Epithelial cell of proximal tubule (primary cell): ENCODE data around the gene TREML2. TPM values are rescaled to one million over a fixed set of nuclear protein-coding genes. Genes with fewer than 3 reads are reported as not detected.

ENCODE experiments used
- DNase-seq: peaks from one replicate; pipeline ENCODE4 v3.0.0-alpha.2; 2011; ENCODE audit warnings: low read depth
- H3K4me3 ChIP-seq: 2 replicates; pipeline ENCODE4 v1.5.1; 2011; ENCODE audit warnings: low read depth, mild to moderate bottlenecking, low read length
- CTCF ChIP-seq: conservative IDR thresholded peaks from 2 replicates; pipeline ENCODE4 v1.5.1; 2012; ENCODE audit warnings: low read depth, mild to moderate bottlenecking, low read length
- total RNA-seq: library from RNA; depleted of rRNA; stranded (reverse); fragments of >200 nt; gene quantifications from 2 replicates; pipeline ENCODE4 v1.2.3, GENCODE V29; 2015

The TREML2 gene
- total RNA-seq, 1 donor from 2014 or later, result not detected

GRCh38 chr6:41167173-41167963, 33.6 kb downstream of the TREML2 start:
- no peak for DNase-seq
- no peak for TF ChIP-seq CTCF
- H3K4me3 ChIP-seq, result no peak overlapping the region

GRCh38 chr6:41164551-41165120, 36.3 kb downstream of the TREML2 start:
- no peak for TF ChIP-seq CTCF
- no peak overlapping the region for H3K4me3 ChIP-seq
- no peak for DNase-seq

- no peak for DNase-seq
- TF ChIP-seq CTCF, result no peak
- H3K4me3 ChIP-seq, result no peak overlapping the region
Measured at GRCh38 chr6:41163419-41163717, 37.6 kb downstream of the TREML2 start.

- TF ChIP-seq CTCF, result no peak
- no peak within 1 kb of the TSS for H3K4me3 ChIP-seq
- DNase-seq, result no peak
Measured at GRCh38 chr6:41162687-41163418, 38.1 kb downstream of the TREML2 start, which contains the start of gene TREM2. Gene TREM2, minus strand, starts transcription at chr6:41163116. Its CDS starts 34 bp downstream, at chr6:41163082.

GRCh38 chr6:41161851-41162552, 38.9 kb downstream of the TREML2 start:
- TF ChIP-seq CTCF, result no peak
- DNase-seq, result no peak
- no peak overlapping the region for H3K4me3 ChIP-seq

GRCh38 chr6:41161380-41161779, 39.6 kb downstream of the TREML2 start:
- DNase-seq, result no peak
- H3K4me3 ChIP-seq, result no peak overlapping the region
- no peak for TF ChIP-seq CTCF
